GM21717 (cell line): Measurements from ENCODE around the gene SEC31B.

Source experiments
- ATAC-seq: cut with Tn5 transposase; IDR thresholded peaks from one replicate; pipeline ENCODE4 v1.9.1; 2021; ENCODE audit warnings: mild to moderate bottlenecking, moderate library complexity; ENCODE audit not compliant: unreplicated experiment

The SEC31B gene

GRCh38 chr10:100498059-100498458 lies 21.6 kb downstream of the SEC31B start:
- ATAC-seq, result no peak

GRCh38 chr10:100496567-100496966 lies 23.1 kb downstream of the SEC31B start:
- ATAC-seq, result no peak

GRCh38 chr10:100490531-100490930 lies 29.1 kb downstream of the SEC31B start:
- ATAC-seq, result no peak

GRCh38 chr10:100489396-100489795 lies 30.3 kb downstream of the SEC31B start:
- no peak for ATAC-seq

- ATAC-seq, result no peak
These were observed 32.1 kb downstream of the SEC31B start for GRCh38 chr10:100487529-100487928.

- no peak for ATAC-seq
These were observed 33.7 kb downstream of the SEC31B start for GRCh38 chr10:100485801-100486495.

GRCh38 chr10:100485366-100485765 lies 34.3 kb downstream of the SEC31B start:
- ATAC-seq, result no peak

- ATAC-seq, result no peak
These were observed 35.6 kb downstream of the SEC31B start for GRCh38 chr10:100483876-100484666.

- ATAC-seq, result no peak
These were observed 36.9 kb downstream of the SEC31B start for GRCh38 chr10:100482834-100483185.

GRCh38 chr10:100482181-100482833 lies 37.4 kb downstream of the SEC31B start:
- ATAC-seq, result no peak

GRCh38 chr10:100481462-100482081 lies 38.1 kb downstream of the SEC31B start:
- peak; percentile 98 for ATAC-seq

GRCh38 chr10:100480002-100480401 lies 39.7 kb downstream of the SEC31B start:
- ATAC-seq, result no peak

- no peak for ATAC-seq
These were observed 40.6 kb downstream of the SEC31B start for GRCh38 chr10:100479037-100479436.

GRCh38 chr10:100477970-100478369 lies 41.7 kb downstream of the SEC31B start:
- ATAC-seq, result no peak

- no peak for ATAC-seq
These were observed 49.3 kb downstream of the SEC31B start for GRCh38 chr10:100470367-100470766.

- no peak for ATAC-seq
These were observed 49.9 kb downstream of the SEC31B start for GRCh38 chr10:100469756-100470155.

- ATAC-seq, result no peak
These were observed 50.7 kb downstream of the SEC31B start for GRCh38 chr10:100468978-100469377.

- no peak for ATAC-seq
These were observed 51.3 kb downstream of the SEC31B start for GRCh38 chr10:100468322-100468721.

GRCh38 chr10:100462709-100463108 lies 57.0 kb downstream of the SEC31B start, which contains the start of gene WNT8B:
Gene WNT8B, plus strand, starts transcription at chr10:100463009. Its CDS starts 160 bp downstream, at chr10:100463169.
- ATAC-seq, result no peak

GRCh38 chr10:100448951-100449350 lies 70.7 kb downstream of the SEC31B start:
- ATAC-seq, result no peak

- no peak for ATAC-seq
These were observed 72.0 kb downstream of the SEC31B start for GRCh38 chr10:100447663-100448062.
